Endodermal cell (in vitro differentiated cells): ENCODE data around the gene ZNF688. TPM values are rescaled to one million over a fixed set of nuclear protein-coding genes. Genes with fewer than 3 reads are reported as not detected.

Source experiments
- DNase-seq: peaks from one replicate; pipeline ENCODE4 v3.0.0-alpha.2; 2017
- H3K27ac ChIP-seq: 2 replicates; pipeline ENCODE4 v1.5.1; 2013; ENCODE audit warnings: mild to moderate bottlenecking, low read depth, low read length, moderate library complexity
- H3K27me3 ChIP-seq: 2 replicates; pipeline ENCODE4 v1.6.1; 2013; ENCODE audit warnings: mild to moderate bottlenecking, low read length, moderate library complexity; ENCODE audit not compliant: insufficient read depth, control insufficient read depth, poor library complexity, severe bottlenecking
- H3K36me3 ChIP-seq: 2 replicates; pipeline ENCODE4 v1.7.0; 2013; ENCODE audit warnings: mild to moderate bottlenecking, low read length, moderate library complexity; ENCODE audit not compliant: control insufficient read depth, insufficient read depth
- H3K4me1 ChIP-seq: one replicate; pipeline ENCODE4 v1.7.0; 2013; ENCODE audit warnings: low read length; ENCODE audit not compliant: control insufficient read depth, insufficient read depth
- H3K4me3 ChIP-seq: 2 replicates; pipeline ENCODE4 v1.5.1; 2013; ENCODE audit warnings: mild to moderate bottlenecking, low read length, moderate library complexity
- H3K9ac ChIP-seq: 2 replicates; pipeline ENCODE4 v1.6.1; 2013; ENCODE audit warnings: mild to moderate bottlenecking, low read length, moderate library complexity; ENCODE audit not compliant: poor library complexity, severe bottlenecking; ENCODE audit errors: extremely low read depth
- H3K9me3 ChIP-seq: 2 replicates; pipeline ENCODE4 v1.6.1; 2013; ENCODE audit warnings: mild to moderate bottlenecking, low read length, moderate library complexity; ENCODE audit not compliant: control insufficient read depth
- H3K27ac Mint-ChIP-seq: 2 replicates; pipeline ENCODE4 v1.8.0; 2020; ENCODE audit warnings: mixed read lengths
- H3K27me3 Mint-ChIP-seq: 2 replicates; pipeline ENCODE4 v1.8.0; 2021; ENCODE audit warnings: mild to moderate bottlenecking, mixed read lengths; ENCODE audit not compliant: insufficient read depth
- H3K36me3 Mint-ChIP-seq: 2 replicates; pipeline ENCODE4 v1.8.0; 2020; ENCODE audit warnings: low read depth, mixed read lengths
- H3K4me1 Mint-ChIP-seq: 2 replicates; pipeline ENCODE4 v1.8.0; 2020; ENCODE audit warnings: mixed read lengths
- H3K4me3 Mint-ChIP-seq: 2 replicates; pipeline ENCODE4 v1.8.0; 2020; ENCODE audit warnings: mild to moderate bottlenecking, moderate library complexity, mixed read lengths
- H3K9me3 Mint-ChIP-seq: 2 replicates; pipeline ENCODE4 v1.8.0; 2020; ENCODE audit warnings: mild to moderate bottlenecking, mixed read lengths
- WGBS, 2 experiments: methylation state at CpG; one replicate each; pipeline versions ENCODE4 v1.1.5 to v1.1.7; 2013; ENCODE audit warnings: missing lambda C conversion rate in 2 of 2, mixed read lengths in 1 of 2; ENCODE audit not compliant: insufficient coverage in 1 of 2, insufficient read length in 1 of 2; 5-methylcytosine and 5-hydroxymethylcytosine counted together
- total RNA-seq, 2 donors: library from RNA; stranded (reverse); fragmentation: NEBNext Ultra II Directional in 1 of 2; extraction: Animal tissue kit (Norgen Biotek cat#: 25700) in 1 of 2; gene quantifications; 2 replicates in 1 of 2; 3 replicates in 1 of 2; pipeline ENCODE4 v1.2.1, GENCODE V29; 2021
- TF ChIP-seq, protein P1 (sequence below): fragments of 200-600 bp; sonication (generic); conservative IDR thresholded peaks from 2 replicates; pipeline ENCODE4 v1.5.0; 2021; ENCODE audit warnings: antibody characterized with exemption, mild to moderate bottlenecking

Gene ZNF688
- total RNA-seq, 2 donors from 2014 or later, result 6.4 to 7.5 TPM

- Histone ChIP-seq H3K9ac (no peak overlapping the region), H3K27ac (no peak overlapping the region), H3K4me1 (no peaks in the 10 kb centered on the region), H3K9me3 (peaks cover 7% of the 10 kb centered on the region), H3K36me3 (peaks cover 24% of the 10 kb centered on the region), H3K4me3 (no peak overlapping the region), H3K27me3 (no peaks in the 10 kb centered on the region)
- Mint-ChIP-seq H3K27ac (no peak overlapping the region), H3K36me3 (peaks cover 29% of the 10 kb centered on the region), H3K4me3 (no peak overlapping the region), H3K27me3 (no peaks in the 10 kb centered on the region), H3K9me3 (peaks cover 4% of the 10 kb centered on the region), H3K4me1 (no peaks in the 10 kb centered on the region)
- DNase-seq, result no peak
- TF ChIP-seq, protein P1, sequence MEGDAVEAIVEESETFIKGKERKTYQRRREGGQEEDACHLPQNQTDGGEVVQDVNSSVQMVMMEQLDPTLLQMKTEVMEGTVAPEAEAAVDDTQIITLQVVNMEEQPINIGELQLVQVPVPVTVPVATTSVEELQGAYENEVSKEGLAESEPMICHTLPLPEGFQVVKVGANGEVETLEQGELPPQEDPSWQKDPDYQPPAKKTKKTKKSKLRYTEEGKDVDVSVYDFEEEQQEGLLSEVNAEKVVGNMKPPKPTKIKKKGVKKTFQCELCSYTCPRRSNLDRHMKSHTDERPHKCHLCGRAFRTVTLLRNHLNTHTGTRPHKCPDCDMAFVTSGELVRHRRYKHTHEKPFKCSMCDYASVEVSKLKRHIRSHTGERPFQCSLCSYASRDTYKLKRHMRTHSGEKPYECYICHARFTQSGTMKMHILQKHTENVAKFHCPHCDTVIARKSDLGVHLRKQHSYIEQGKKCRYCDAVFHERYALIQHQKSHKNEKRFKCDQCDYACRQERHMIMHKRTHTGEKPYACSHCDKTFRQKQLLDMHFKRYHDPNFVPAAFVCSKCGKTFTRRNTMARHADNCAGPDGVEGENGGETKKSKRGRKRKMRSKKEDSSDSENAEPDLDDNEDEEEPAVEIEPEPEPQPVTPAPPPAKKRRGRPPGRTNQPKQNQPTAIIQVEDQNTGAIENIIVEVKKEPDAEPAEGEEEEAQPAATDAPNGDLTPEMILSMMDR, result no peak
- WGBS, 2 experiments, result 95% methylated on average over 4 of the region's 4 CpGs
These were observed 30.5 kb upstream of the ZNF688 start for GRCh38 chr16:30601966-30602365.

GRCh38 chr16:30600929-30601328, 29.4 kb upstream of the ZNF688 start:
- WGBS, 2 experiments, result 96 to 100% methylated on average over 2 of the region's 2 CpGs

GRCh38 chr16:30600215-30600614, 28.7 kb upstream of the ZNF688 start:
- Histone ChIP-seq H3K4me1 (no peaks in the 10 kb centered on the region), H3K36me3 (peaks cover 11% of the 10 kb centered on the region), H3K9me3 (peaks cover 7% of the 10 kb centered on the region), H3K27ac (no peak overlapping the region), H3K9ac (no peak overlapping the region), H3K4me3 (no peak overlapping the region), H3K27me3 (no peaks in the 10 kb centered on the region)
- peaks cover 4% of the 10 kb centered on the region for H3K9me3 Mint-ChIP-seq
- DNase-seq, result no peak
- peaks cover 24% of the 10 kb centered on the region for H3K36me3 Mint-ChIP-seq
- H3K27me3 Mint-ChIP-seq, result no peaks in the 10 kb centered on the region
- H3K4me1 Mint-ChIP-seq, result no peaks in the 10 kb centered on the region
- TF ChIP-seq, protein P1, result no peak
- WGBS, 2 experiments, result 96 to 100% methylated on average over 2 to 3 of the region's 3 CpGs
- H3K4me3 Mint-ChIP-seq, result no peak overlapping the region
- no peak overlapping the region for H3K27ac Mint-ChIP-seq

More at GRCh38 chr16:30600929-30601328, 29.4 kb upstream of the ZNF688 start:
- Histone ChIP-seq H3K9me3 (peaks cover 7% of the 10 kb centered on the region), H3K9ac (no peak overlapping the region), H3K27me3 (no peaks in the 10 kb centered on the region), H3K36me3 (peaks cover 14% of the 10 kb centered on the region), H3K4me3 (no peak overlapping the region), H3K4me1 (no peaks in the 10 kb centered on the region), H3K27ac (no peak overlapping the region)
- peaks cover 4% of the 10 kb centered on the region for H3K9me3 Mint-ChIP-seq
- H3K4me1 Mint-ChIP-seq, result no peaks in the 10 kb centered on the region
- DNase-seq, result no peak
- no peaks in the 10 kb centered on the region for H3K27me3 Mint-ChIP-seq
- TF ChIP-seq, protein P1, result no peak
- H3K36me3 Mint-ChIP-seq, result peaks cover 24% of the 10 kb centered on the region
- H3K4me3 Mint-ChIP-seq, result no peak overlapping the region
- no peak overlapping the region for H3K27ac Mint-ChIP-seq
